Measurements from ENCODE around the gene F2R.

- TF ChIP-seq CTCF (conservative IDR thresholded peaks at IDR 0.05) (no peak), ZFX (IDR thresholded peaks at IDR 0.05) (no peak)
Observed at GRCh38 chr5:76695346-76695745, 20.6 kb upstream of the F2R start.

Measured in C4-2B (cell line).